H1 (cell line): ENCODE results near the gene COL9A2. TPM values are rescaled to one million over a fixed set of nuclear protein-coding genes. Genes with fewer than 3 reads are reported as not detected.

ENCODE experiments used
- CTCF ChIA-PET: fragments of 300-600 bp; sonication (Branson Sonifier 250); formaldehyde crosslinking; loops from one replicate; lab custom pipeline; 2021; ENCODE audit not compliant: partially characterized antibody; lab: Charles Lee
- POLR2A ChIA-PET: fragments of 300-600 bp; sonication (Branson Sonifier 250); formaldehyde crosslinking; loops from one replicate; lab custom pipeline; 2021; ENCODE audit warnings: inconsistent platforms; ENCODE audit not compliant: partially characterized antibody; lab: Charles Lee
- DNase-seq, 2 experiments: peaks; one replicate each; pipeline versions ENCODE4 v3.0.0 to v3.0.0-alpha.2; 2010 to 2022; ENCODE audit warnings: low spot score in 2 of 2, low read depth in 1 of 2, mixed read lengths in 1 of 2
- FAIRE-seq: peaks from 2 replicates; lab custom pipeline; 2011; peaks lifted over from hg19 to GRCh38; lab: Jason Lieb, UNC
- H2AFZ ChIP-seq: 2 replicates; pipeline ENCODE4 v1.8.1; 2012; ENCODE audit warnings: low read length, inconsistent platforms
- H2AK5ac ChIP-seq: 2 replicates; pipeline ENCODE4 v1.6.1; 2013; ENCODE audit warnings: low read depth, low read length
- H2BK120ac ChIP-seq: replicated peaks from 2 replicates; pipeline ENCODE3; 2013; ENCODE audit warnings: low read depth, low read length, inconsistent platforms
- H2BK12ac ChIP-seq: 2 replicates; pipeline ENCODE4 v1.6.1; 2013; ENCODE audit warnings: low read depth, low read length
- H2BK15ac ChIP-seq: 2 replicates; pipeline ENCODE4 v1.6.1; 2013; ENCODE audit warnings: low read length
- H2BK20ac ChIP-seq: 2 replicates; pipeline ENCODE4 v1.6.1; 2013; ENCODE audit warnings: low read length
- H2BK5ac ChIP-seq: 2 replicates; pipeline ENCODE4 v1.6.1; 2013; ENCODE audit warnings: low read depth, low read length
- H3K14ac ChIP-seq: 2 replicates; pipeline ENCODE4 v1.6.1; 2013; ENCODE audit warnings: inconsistent platforms; ENCODE audit not compliant: insufficient read length
- H3K18ac ChIP-seq: 2 replicates; pipeline ENCODE4 v1.6.1; 2013; ENCODE audit warnings: low read length; ENCODE audit errors: extremely low read depth
- H3K23ac ChIP-seq: 2 replicates; pipeline ENCODE4 v1.6.1; 2013; ENCODE audit warnings: inconsistent platforms; ENCODE audit not compliant: insufficient read length
- H3K23me2 ChIP-seq: 2 replicates; pipeline ENCODE4 v1.6.1; 2013; ENCODE audit warnings: low read depth, low read length
- H3K27ac ChIP-seq: 2 replicates; pipeline ENCODE4 v1.6.1; 2011; ENCODE audit warnings: low read depth, low read length, inconsistent platforms
- H3K27me3 ChIP-seq, 4 experiments: replicated peaks in 1 of 4; 1 replicate in 1 of 4; 2 replicates in 3 of 4; pipeline versions ENCODE4 v1.6.1 to v1.8.1; 2011 to 2013; ENCODE audit warnings: low read length in 3 of 4, mild to moderate bottlenecking in 3 of 4, inconsistent platforms in 2 of 4, mixed read lengths in 2 of 4, moderate library complexity in 1 of 4; ENCODE audit not compliant: control insufficient read depth in 3 of 4, insufficient read depth in 3 of 4; ENCODE audit errors: extremely low read depth in 1 of 4
- H3K36me3 ChIP-seq, 4 experiments: 2 replicates each; pipeline versions ENCODE4 v1.6.1 to v1.8.1; 2011 to 2013; ENCODE audit warnings: mild to moderate bottlenecking in 4 of 4, low read length in 3 of 4, moderate library complexity in 2 of 4, control low read depth in 1 of 4, inconsistent platforms in 1 of 4; ENCODE audit not compliant: insufficient read depth in 4 of 4, control insufficient read depth in 2 of 4
- H3K4ac ChIP-seq: replicated peaks from 2 replicates; pipeline ENCODE3; 2013; ENCODE audit warnings: low read length, low read depth, mixed read lengths, inconsistent platforms; ENCODE audit not compliant: insufficient read length
- H3K4me1 ChIP-seq, 4 experiments: replicated peaks in 1 of 4; 1 replicate in 1 of 4; 2 replicates in 3 of 4; pipeline versions ENCODE4 v1.6.1 to v1.8.1; 2011 to 2013; ENCODE audit warnings: low read length in 3 of 4, inconsistent platforms in 2 of 4, mixed read lengths in 1 of 4; ENCODE audit not compliant: insufficient read depth in 4 of 4, control insufficient read depth in 3 of 4
- H3K4me2 ChIP-seq, 2 experiments: 2 replicates each; pipeline versions ENCODE4 v1.6.1 to v1.8.1; 2011 to 2013; ENCODE audit warnings: low read depth in 2 of 2, low read length in 2 of 2, control low read depth in 1 of 2, inconsistent platforms in 1 of 2, mild to moderate bottlenecking in 1 of 2; ENCODE audit not compliant: insufficient read depth in 1 of 2
- H3K4me3 ChIP-seq, 4 experiments: fragments of 200-600, 300-600 bp in 1 of 4; sonication (generic), shearing (Covaris generic), sonication (Bioruptor Twin) in 1 of 4; 2 replicates each; pipeline versions ENCODE4 v1.5.1 to v1.8.1; 2011 to 2016; ENCODE audit warnings: low read length in 4 of 4, low read depth in 3 of 4, control low read depth in 2 of 4, inconsistent platforms in 2 of 4, mild to moderate bottlenecking in 2 of 4, mixed read lengths in 1 of 4, moderate library complexity in 1 of 4; ENCODE audit not compliant: insufficient read depth in 2 of 4; ENCODE audit errors: extremely low read depth in 1 of 4
- H3K56ac ChIP-seq: replicated peaks from 2 replicates; pipeline ENCODE3; 2013; ENCODE audit warnings: low read depth, mild to moderate bottlenecking, mixed read lengths, low read length, inconsistent platforms; ENCODE audit not compliant: insufficient read length
- H3K79me1 ChIP-seq: 2 replicates; pipeline ENCODE4 v1.6.1; 2013; ENCODE audit warnings: low read depth, low read length, control low read depth
- H3K79me2 ChIP-seq, 2 experiments: 2 replicates each; pipeline versions ENCODE4 v1.6.1 to v1.8.1; 2012 to 2013; ENCODE audit warnings: low read length in 2 of 2, mild to moderate bottlenecking in 2 of 2, inconsistent platforms in 1 of 2; ENCODE audit not compliant: insufficient read depth in 2 of 2, control insufficient read depth in 1 of 2
- H3K9ac ChIP-seq, 4 experiments: replicated peaks in 1 of 4; 1 replicate in 1 of 4; 2 replicates in 3 of 4; pipeline versions ENCODE4 v1.6.1 to v1.8.1; 2011 to 2013; ENCODE audit warnings: low read depth in 3 of 4, low read length in 3 of 4, control low read depth in 2 of 4, mild to moderate bottlenecking in 2 of 4, moderate library complexity in 2 of 4, inconsistent platforms in 1 of 4; ENCODE audit errors: extremely low read depth in 1 of 4
- H3K9me3 ChIP-seq, 2 experiments: 2 replicates each; pipeline versions ENCODE4 v1.6.1 to v1.8.1; 2012 to 2013; ENCODE audit warnings: mild to moderate bottlenecking in 2 of 2, moderate library complexity in 2 of 2, control low read depth in 1 of 2, inconsistent platforms in 1 of 2, low read depth in 1 of 2, low read length in 1 of 2, mixed read lengths in 1 of 2; ENCODE audit not compliant: insufficient read depth in 2 of 2
- H4K20me1 ChIP-seq, 2 experiments: replicated peaks in 1 of 2; 2 replicates each; pipeline versions ENCODE3 to v1.8.1; 2011 to 2013; ENCODE audit warnings: inconsistent platforms in 2 of 2, low read length in 2 of 2, mild to moderate bottlenecking in 1 of 2; ENCODE audit not compliant: insufficient read depth in 2 of 2, control insufficient read depth in 1 of 2
- H4K5ac ChIP-seq: 2 replicates; pipeline ENCODE4 v1.6.1; 2013; ENCODE audit warnings: low read length, low read depth, mixed read lengths, inconsistent platforms; ENCODE audit not compliant: insufficient read length
- H4K8ac ChIP-seq: 2 replicates; pipeline ENCODE4 v1.8.0; 2013; ENCODE audit warnings: mild to moderate bottlenecking, moderate library complexity, low read length, inconsistent platforms; ENCODE audit not compliant: insufficient read depth; ENCODE audit errors: extremely low read depth
- H4K91ac ChIP-seq: replicated peaks from 2 replicates; pipeline ENCODE3; 2013; ENCODE audit warnings: low read length, mixed read lengths, inconsistent platforms; ENCODE audit not compliant: insufficient read length
- ASH2L ChIP-seq: fragments of 200-600, 300-600 bp; sonication (generic); IDR thresholded peaks from one replicate; pipeline ENCODE4 v1.7.1; 2017; ENCODE audit warnings: low read length
- ATF3 ChIP-seq: IDR thresholded peaks from 2 replicates; pipeline ENCODE4 v1.6.1; 2011; ENCODE audit warnings: low read depth, mild to moderate bottlenecking, low read length; ENCODE audit not compliant: insufficient read depth
- BCL11A ChIP-seq, 2 experiments: IDR thresholded peaks; one replicate each; pipeline ENCODE4 v1.6.1; 2011; ENCODE audit warnings: low read depth in 2 of 2, low read length in 2 of 2, mild to moderate bottlenecking in 2 of 2
- CBX8 ChIP-seq: fragments of 300-800, 300-1000 bp; sonication (generic); IDR thresholded peaks from 2 replicates; pipeline ENCODE4 v1.7.1; 2016; ENCODE audit warnings: low read depth, low read length, borderline replicate concordance
- HDAC2 ChIP-seq, 2 experiments: fragments of 300-600 bp in 1 of 2; sonication (generic) in 1 of 2; IDR thresholded peaks; 2 replicates each; pipeline ENCODE4 v1.6.1; 2011 to 2012; ENCODE audit warnings: low read depth in 2 of 2, low read length in 2 of 2, mild to moderate bottlenecking in 2 of 2, moderate library complexity in 2 of 2, borderline replicate concordance in 1 of 2, inconsistent platforms in 1 of 2
- POLR2A ChIP-seq, 2 experiments: IDR thresholded peaks; 1 replicate in 1 of 2; 2 replicates in 1 of 2; pipeline ENCODE4 v1.6.1; 2011; ENCODE audit warnings: low read depth in 2 of 2, low read length in 2 of 2, mild to moderate bottlenecking in 2 of 2; ENCODE audit errors: control extremely low read depth in 1 of 2
- SIX5 ChIP-seq: IDR thresholded peaks from 2 replicates; pipeline ENCODE4 v1.6.1; 2011; ENCODE audit warnings: mild to moderate bottlenecking, low read depth, low read length
- WGBS, 2 experiments: shearing (Covaris generic) in 1 of 2; methylation state at CpG; one replicate each; pipeline versions ENCODE4 v1.1.6 to v1.1.7; 2013 to 2015; ENCODE audit warnings: low lambda C conversion rate in 2 of 2, mixed read lengths in 2 of 2, inconsistent platforms in 1 of 2, low coverage in 1 of 2, missing lambda C conversion rate in 1 of 2; ENCODE audit not compliant: insufficient replicate concordance in 2 of 2, insufficient coverage in 1 of 2, insufficient read length in 1 of 2; ENCODE audit errors: extremely low coverage in 1 of 2, missing lambda C conversion rate in 1 of 2; 5-methylcytosine and 5-hydroxymethylcytosine counted together
- polyA plus RNA-seq, 7 experiments: library from polyadenylated mRNA; depleted of rRNA in 3 of 7; stranded (reverse) in 5 of 7; unstranded in 2 of 7; fragments of >200 nt in 5 of 7; fragments of 200-250 nt in 2 of 7; gene quantifications; 1 replicate in 5 of 7; 2 replicates in 1 of 7; 4 replicates in 1 of 7; pipeline versions ENCODE4 v1.2.1 to v1.2.3, GENCODE V29; 2011 to 2013; ENCODE audit warnings: missing spikeins in 2 of 7, mixed read lengths in 2 of 7
- total RNA-seq: library from RNA; stranded (reverse); fragmentation: NEBNext Ultra II Directional; extraction: Animal tissue kit (Norgen Biotek cat#: 25700); gene quantifications from 2 replicates; pipeline ENCODE4 v1.2.1, GENCODE V29; 2021

The COL9A2 gene
- total and polyA plus RNA-seq, 2 of the 8 experiments (the other 6 are each of a cell fraction or from before 2014, with no cell fraction given): 3.2 to 3.3 TPM

DNA sequence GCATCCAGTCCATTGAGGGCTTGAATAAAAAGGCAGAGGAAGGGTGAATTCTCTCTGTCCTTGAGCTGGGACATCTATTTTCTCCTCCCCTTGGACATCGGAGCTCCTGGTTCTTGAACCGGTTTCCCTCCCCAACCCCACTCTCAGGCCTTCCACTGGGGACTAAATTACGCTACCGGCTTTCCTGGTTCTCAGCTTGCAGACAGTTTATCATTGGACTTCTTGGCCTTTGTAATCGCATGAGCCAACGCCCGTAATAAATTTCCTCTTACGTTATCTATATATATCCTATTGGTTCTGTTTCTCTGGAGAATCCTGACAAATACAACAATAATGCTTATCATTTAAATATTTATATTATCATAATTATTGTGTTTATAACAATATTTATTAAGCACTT, 20.4 kb upstream of the COL9A2 start:
- POLR2A ChIA-PET: no interaction called here
- no peak overlapping the region for H2BK5ac ChIP-seq
- no peak overlapping the region for H3K4me3 ChIP-seq
- no peak overlapping the region for H4K91ac ChIP-seq
- H2BK12ac ChIP-seq: no peak overlapping the region
- no peak overlapping the region for H2AK5ac ChIP-seq
- no peak overlapping the region for H3K27ac ChIP-seq
- no peak overlapping the region for H2BK120ac ChIP-seq
- H3K79me2 ChIP-seq: no peaks in the 10 kb centered on the region
- TF ChIP-seq CBX8 (no peak), ASH2L (no peak), HDAC2 (IDR thresholded peaks at IDR 0.05; ENCODE audit: borderline replicate concordance in 1 of 2, low read depth in 2 of 2, low read length in 2 of 2) (no peak), SIX5 (no peak), BCL11A (IDR thresholded peaks at IDR 0.05; ENCODE audit: low read depth in 2 of 2, low read length in 2 of 2) (no peak), ATF3 (no peak), POLR2A (IDR thresholded peaks at IDR 0.05; ENCODE audit: control extremely low read depth in 1 of 2, low read depth in 2 of 2, low read length in 2 of 2) (no peak)
- no peak overlapping the region for H2AFZ ChIP-seq
- no peaks in the 10 kb centered on the region for H3K9me3 ChIP-seq
- H3K23me2 ChIP-seq: no peaks in the 10 kb centered on the region
- H4K8ac ChIP-seq: no peak overlapping the region
- no peak overlapping the region for H3K56ac ChIP-seq
- CTCF ChIA-PET: interaction anchor here (0.5 to 12.6 kb wide), 22 partner anchors 11 to 259 kb away, joined by 3 to 144 read pairs (median 8); partner anchors contain the start of genes COL9A2 and ZMPSTE24
- no peaks in the 10 kb centered on the region for H4K20me1 ChIP-seq
- H3K79me1 ChIP-seq: no peaks in the 10 kb centered on the region
- no peaks in the 10 kb centered on the region for H3K27me3 ChIP-seq
- H2BK20ac ChIP-seq: no peak overlapping the region
- H3K14ac ChIP-seq: no peak overlapping the region
- no peak overlapping the region for H2BK15ac ChIP-seq
- H3K23ac ChIP-seq: no peak overlapping the region
- no peaks in the 10 kb centered on the region for H3K4me1 ChIP-seq
- DNase-seq (no peak), FAIRE-seq (no peak)
- H3K9ac ChIP-seq: no peak overlapping the region
- H3K4me2 ChIP-seq: no peak overlapping the region
- H3K18ac ChIP-seq: no peak overlapping the region
- WGBS, 2 experiments: 94% methylated on average over 8 of the region's 8 CpGs; no CpG with 5 or more reads in 1 of the 2 experiments
- H3K4ac ChIP-seq: no peak overlapping the region
- H3K36me3 ChIP-seq: no peaks in the 10 kb centered on the region
- no peak overlapping the region for H4K5ac ChIP-seq
